ENCODE results near the gene POLD3.

DNA sequence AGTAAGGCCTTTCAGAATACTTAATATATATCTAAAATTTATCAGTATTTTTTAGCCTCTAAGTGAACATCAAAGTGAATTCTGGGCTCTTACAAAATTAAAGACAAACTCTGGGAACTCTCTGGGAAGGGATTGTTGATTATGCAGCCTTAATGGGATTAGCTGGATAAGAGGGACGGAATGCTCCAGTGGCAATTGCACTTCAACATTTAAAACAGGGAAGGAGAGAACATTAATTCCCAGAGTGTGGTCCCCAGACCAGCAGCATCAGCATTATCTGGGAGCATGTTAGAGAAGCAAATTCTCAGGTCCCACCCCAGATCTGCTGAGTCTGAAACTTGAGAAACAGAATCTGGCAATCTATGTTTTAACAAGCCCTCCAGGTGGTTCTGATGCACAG is 46.5 kb downstream of the POLD3 start:
- TF ChIP-seq, protein P1, sequence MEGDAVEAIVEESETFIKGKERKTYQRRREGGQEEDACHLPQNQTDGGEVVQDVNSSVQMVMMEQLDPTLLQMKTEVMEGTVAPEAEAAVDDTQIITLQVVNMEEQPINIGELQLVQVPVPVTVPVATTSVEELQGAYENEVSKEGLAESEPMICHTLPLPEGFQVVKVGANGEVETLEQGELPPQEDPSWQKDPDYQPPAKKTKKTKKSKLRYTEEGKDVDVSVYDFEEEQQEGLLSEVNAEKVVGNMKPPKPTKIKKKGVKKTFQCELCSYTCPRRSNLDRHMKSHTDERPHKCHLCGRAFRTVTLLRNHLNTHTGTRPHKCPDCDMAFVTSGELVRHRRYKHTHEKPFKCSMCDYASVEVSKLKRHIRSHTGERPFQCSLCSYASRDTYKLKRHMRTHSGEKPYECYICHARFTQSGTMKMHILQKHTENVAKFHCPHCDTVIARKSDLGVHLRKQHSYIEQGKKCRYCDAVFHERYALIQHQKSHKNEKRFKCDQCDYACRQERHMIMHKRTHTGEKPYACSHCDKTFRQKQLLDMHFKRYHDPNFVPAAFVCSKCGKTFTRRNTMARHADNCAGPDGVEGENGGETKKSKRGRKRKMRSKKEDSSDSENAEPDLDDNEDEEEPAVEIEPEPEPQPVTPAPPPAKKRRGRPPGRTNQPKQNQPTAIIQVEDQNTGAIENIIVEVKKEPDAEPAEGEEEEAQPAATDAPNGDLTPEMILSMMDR (conservative IDR thresholded peaks at IDR 0.05; ENCODE audit: low read depth, low read length) = no peak
- no peak for TF ChIP-seq EZH2 (IDR thresholded peaks at IDR 0.05; ENCODE audit: borderline replicate concordance, low read depth, low read length, poor library complexity, severe bottlenecking)
